TTC549 (cell line): ENCODE measurements around the gene MED28.
"Not testable (repeated sequence)": the region's sequence is repeated elsewhere in the genome, so short reads cannot be mapped to it uniquely, and the experiment has no call there.

ENCODE experiments used
- FAIRE-seq: peaks from 2 replicates; lab custom pipeline; 2012; peaks lifted over from hg19 to GRCh38; lab: Jason Lieb, UNC

Gene MED28

GRCh38 chr4:17614416-17615299 lies at the start of gene MED28:
Gene MED28 (plus strand): TSS chr4:17614641. CDS start chr4:17614655, 14 bp downstream.
- FAIRE-seq: peak; percentile 49

- FAIRE-seq: no peak
These were observed 48.6 kb upstream of the MED28 start for GRCh38 chr4:17565846-17566245.

- no peak for FAIRE-seq
These were observed 47.2 kb upstream of the MED28 start for GRCh38 chr4:17567271-17567670.

- no peak for FAIRE-seq
These were observed 40.2 kb upstream of the MED28 start for GRCh38 chr4:17574206-17574605.

- not testable (repeated sequence) for FAIRE-seq
These were observed 39.3 kb upstream of the MED28 start for GRCh38 chr4:17575177-17575576.

GRCh38 chr4:17576932-17577664 lies 37.3 kb upstream of the MED28 start, which contains the start of gene LAP3:
Gene LAP3 (plus strand): TSS chr4:17577198. CDS start chr4:17577466, 268 bp downstream.
- FAIRE-seq: peak; percentile 19

GRCh38 chr4:17577665-17578481 lies 36.6 kb upstream of the MED28 start:
- no peak for FAIRE-seq

- no peak for FAIRE-seq
These were observed 36.0 kb upstream of the MED28 start for GRCh38 chr4:17578482-17578891.

- FAIRE-seq: no peak
These were observed 33.5 kb upstream of the MED28 start for GRCh38 chr4:17580969-17581368.

- FAIRE-seq: no peak
These were observed 31.2 kb upstream of the MED28 start for GRCh38 chr4:17583276-17583675.

GRCh38 chr4:17583941-17584340 lies 30.5 kb upstream of the MED28 start:
- FAIRE-seq: no peak

- FAIRE-seq: no peak
These were observed 29.8 kb upstream of the MED28 start for GRCh38 chr4:17584521-17585213.

GRCh38 chr4:17587094-17587822 lies 27.2 kb upstream of the MED28 start:
- no peak for FAIRE-seq

GRCh38 chr4:17589355-17589754 lies 25.1 kb upstream of the MED28 start:
- FAIRE-seq: no peak

GRCh38 chr4:17595471-17596005 lies 18.9 kb upstream of the MED28 start:
- no peak for FAIRE-seq

- FAIRE-seq: no peak
These were observed 16.9 kb upstream of the MED28 start for GRCh38 chr4:17597517-17597916.

GRCh38 chr4:17599826-17600225 lies 14.6 kb upstream of the MED28 start:
- FAIRE-seq: no peak

- no peak for FAIRE-seq
These were observed 9.2 kb upstream of the MED28 start for GRCh38 chr4:17605236-17605635.

- no peak for FAIRE-seq
These were observed 553 bp upstream of the MED28 start for GRCh38 chr4:17613761-17614415.

- FAIRE-seq: no peak
These were observed 1.8 kb downstream of the MED28 start for GRCh38 chr4:17616283-17616682.
